Caco-2 (cell line): ENCODE results near the gene CD82. TPM values are rescaled to one million over a fixed set of nuclear protein-coding genes. Genes with fewer than 3 reads are reported as not detected.

Source experiments
- BruUV-seq: library from RNA; stranded (reverse); fragments of 400-500 nt; replicated peaks from 2 replicates; lab custom pipeline; 2021; lab: Mats Ljungman, UMichigan
- CTCF ChIA-PET: fragments of 300-600 bp; sonication (Branson Sonifier 250); formaldehyde crosslinking; loops from one replicate; lab custom pipeline; 2022; ENCODE audit warnings: antibody characterized with exemption; lab: Charles Lee
- POLR2A ChIA-PET: fragments of 300-600 bp; sonication (Branson Sonifier 250); formaldehyde crosslinking; loops from one replicate; lab custom pipeline; 2022; ENCODE audit warnings: antibody characterized with exemption; lab: Charles Lee
- DNase-seq, 2 experiments: peaks; one replicate each; pipeline versions ENCODE4 v3.0.0 to v3.0.0-alpha.2; 2020 to 2022
- H3K27me3 ChIP-seq: replicated peaks from 2 replicates; pipeline ENCODE4 v1.6.0; 2011; ENCODE audit warnings: low read length; ENCODE audit not compliant: control insufficient read depth, insufficient read depth
- H3K36me3 ChIP-seq: 2 replicates; pipeline ENCODE4 v1.5.1; 2011; ENCODE audit warnings: low read length; ENCODE audit not compliant: control insufficient read depth, insufficient read depth
- H3K4me1 ChIP-seq: fragments of 250-450 bp; sonication (Bioruptor Pico); 2 replicates; pipeline ENCODE4 v1.5.1; 2020; ENCODE audit warnings: mild to moderate bottlenecking
- H3K4me3 ChIP-seq: 2 replicates; pipeline ENCODE4 v1.5.1; 2011; ENCODE audit warnings: low read depth, mild to moderate bottlenecking, control low read depth, low read length
- H3K9me3 ChIP-seq: fragments of 250-450 bp; sonication (Bioruptor Pico); 2 replicates; pipeline ENCODE4 v1.5.1; 2020; ENCODE audit warnings: mild to moderate bottlenecking, moderate library complexity
- H3K27ac Mint-ChIP-seq: one replicate; pipeline ENCODE4 v1.8.0; 2022; ENCODE audit warnings: mixed read lengths; ENCODE audit not compliant: unreplicated experiment
- H3K27me3 Mint-ChIP-seq: one replicate; pipeline ENCODE4 v1.8.0; 2022; ENCODE audit warnings: mixed read lengths; ENCODE audit not compliant: insufficient read depth, unreplicated experiment
- H3K36me3 Mint-ChIP-seq: one replicate; pipeline ENCODE4 v1.8.0; 2022; ENCODE audit warnings: mild to moderate bottlenecking, mixed read lengths; ENCODE audit not compliant: insufficient read depth, unreplicated experiment
- H3K4me1 Mint-ChIP-seq: one replicate; pipeline ENCODE4 v1.8.0; 2022; ENCODE audit warnings: low read depth, mixed read lengths; ENCODE audit not compliant: unreplicated experiment
- H3K4me3 Mint-ChIP-seq: one replicate; pipeline ENCODE4 v1.8.0; 2022; ENCODE audit warnings: mild to moderate bottlenecking, moderate library complexity, mixed read lengths; ENCODE audit not compliant: unreplicated experiment
- H3K9me3 Mint-ChIP-seq: one replicate; pipeline ENCODE4 v1.8.0; 2022; ENCODE audit warnings: mixed read lengths; ENCODE audit not compliant: unreplicated experiment
- intact Hi-C: fragments of 100-400 bp; cut with micrococcal nuclease; formaldehyde crosslinking; loops from one replicate; pipeline ENCODE4 v1.10.0; 2022; ENCODE audit not compliant: unreplicated experiment
- total RNA-seq: library from RNA; stranded (reverse); gene quantifications from 2 replicates; pipeline ENCODE4 v1.2.3, GENCODE V29; 2022
- TF ChIP-seq, protein P1 (sequence below), 2 experiments: fragments of 200-600 bp in 1 of 2; IDR thresholded peaks; 1 replicate in 1 of 2; 2 replicates in 1 of 2; pipeline versions ENCODE4 v1.5.1 to v1.8.0; 2011 to 2022; ENCODE audit warnings: antibody characterized with exemption in 1 of 2, control low read depth in 1 of 2, inconsistent platforms in 1 of 2, low read depth in 1 of 2, low read length in 1 of 2, mild to moderate bottlenecking in 1 of 2, moderate library complexity in 1 of 2; ENCODE audit not compliant: insufficient read depth in 1 of 2, severe bottlenecking in 1 of 2, unreplicated experiment in 1 of 2

Gene CD82
- total RNA-seq, 1 experiment from 2014 or later, result 4.3 TPM

DNA sequence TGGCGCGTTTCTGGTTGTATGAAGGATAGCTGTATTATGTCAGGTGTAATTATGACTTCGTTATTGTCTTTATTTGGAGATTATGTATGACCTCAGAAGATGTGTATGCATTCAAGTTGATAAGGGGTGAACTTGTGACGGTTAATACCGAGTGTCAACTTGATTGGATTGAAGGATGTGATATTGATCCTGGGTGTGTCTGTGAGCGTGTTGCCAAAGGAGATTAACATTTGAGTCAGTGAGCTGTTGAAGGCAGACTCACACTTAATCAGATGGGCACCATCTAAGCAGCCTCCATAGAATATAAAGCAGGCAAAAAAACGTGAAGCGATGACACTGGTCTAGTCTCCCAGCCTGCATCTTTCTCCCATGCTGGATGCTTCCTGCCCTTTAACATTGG is 15.3 kb upstream of the CD82 start:
- H3K9me3 Mint-ChIP-seq, result no peaks in the 10 kb centered on the region
- TF ChIP-seq, protein P1, sequence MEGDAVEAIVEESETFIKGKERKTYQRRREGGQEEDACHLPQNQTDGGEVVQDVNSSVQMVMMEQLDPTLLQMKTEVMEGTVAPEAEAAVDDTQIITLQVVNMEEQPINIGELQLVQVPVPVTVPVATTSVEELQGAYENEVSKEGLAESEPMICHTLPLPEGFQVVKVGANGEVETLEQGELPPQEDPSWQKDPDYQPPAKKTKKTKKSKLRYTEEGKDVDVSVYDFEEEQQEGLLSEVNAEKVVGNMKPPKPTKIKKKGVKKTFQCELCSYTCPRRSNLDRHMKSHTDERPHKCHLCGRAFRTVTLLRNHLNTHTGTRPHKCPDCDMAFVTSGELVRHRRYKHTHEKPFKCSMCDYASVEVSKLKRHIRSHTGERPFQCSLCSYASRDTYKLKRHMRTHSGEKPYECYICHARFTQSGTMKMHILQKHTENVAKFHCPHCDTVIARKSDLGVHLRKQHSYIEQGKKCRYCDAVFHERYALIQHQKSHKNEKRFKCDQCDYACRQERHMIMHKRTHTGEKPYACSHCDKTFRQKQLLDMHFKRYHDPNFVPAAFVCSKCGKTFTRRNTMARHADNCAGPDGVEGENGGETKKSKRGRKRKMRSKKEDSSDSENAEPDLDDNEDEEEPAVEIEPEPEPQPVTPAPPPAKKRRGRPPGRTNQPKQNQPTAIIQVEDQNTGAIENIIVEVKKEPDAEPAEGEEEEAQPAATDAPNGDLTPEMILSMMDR (IDR thresholded peaks at IDR 0.05; ENCODE audit: insufficient read depth in 1 of 2, low read depth in 1 of 2, low read length in 1 of 2, severe bottlenecking in 1 of 2, unreplicated experiment in 1 of 2), result no peak
- no peak overlapping the region for H3K4me3 Mint-ChIP-seq
- no peaks in the 10 kb centered on the region for H3K4me1 Mint-ChIP-seq
- H3K4me1 ChIP-seq, result no peaks in the 10 kb centered on the region
- H3K36me3 Mint-ChIP-seq, result no peaks in the 10 kb centered on the region
- intact Hi-C loops, result loop anchor here (10.0 kb wide), 1 partner anchor 345 kb away; no protein-coding TSS in a partner anchor
- no peak overlapping the region for H3K27ac Mint-ChIP-seq
- BruUV-seq, result no TSS peak
- DNase-seq, result no peak
- ChIA-PET CTCF (no interaction called here), POLR2A (no interaction called here)
- 0 out of 2 replicates have a peak, but pooled peaks cover 7% of the 10 kb centered on the region for H3K9me3 ChIP-seq
- H3K27me3 Mint-ChIP-seq, result no peaks in the 10 kb centered on the region
- no peaks in the 10 kb centered on the region for H3K27me3 ChIP-seq
- H3K4me3 ChIP-seq, result no peak overlapping the region
- no peaks in the 10 kb centered on the region for H3K36me3 ChIP-seq

GRCh38 chr11:44551456-44552139 is 13.9 kb upstream of the CD82 start:
- intact Hi-C loops, result loop anchor here (10.0 kb wide), 1 partner anchor 343 kb away; no protein-coding TSS in a partner anchor
- Histone ChIP-seq H3K4me1 (no peaks in the 10 kb centered on the region), H3K27me3 (no peaks in the 10 kb centered on the region), H3K4me3 (no peak overlapping the region), H3K36me3 (no peaks in the 10 kb centered on the region), H3K9me3 (0 out of 2 replicates have a peak, but pooled peaks cover 7% of the 10 kb centered on the region)
- TF ChIP-seq, protein P1 (IDR thresholded peaks at IDR 0.05; ENCODE audit: insufficient read depth in 1 of 2, low read depth in 1 of 2, low read length in 1 of 2, severe bottlenecking in 1 of 2, unreplicated experiment in 1 of 2), result no peak
- BruUV-seq, result no TSS peak
- H3K9me3 Mint-ChIP-seq, result no peaks in the 10 kb centered on the region
- DNase-seq, result no peak
- ChIA-PET CTCF (interaction anchor here (0.8 kb wide), 1 partner anchor 65 kb away, joined by 3 read pairs; no protein-coding TSS in a partner anchor), POLR2A (no interaction called here)
- H3K4me1 Mint-ChIP-seq, result no peaks in the 10 kb centered on the region
- H3K4me3 Mint-ChIP-seq, result no peak overlapping the region
- no peak overlapping the region for H3K27ac Mint-ChIP-seq
- no peaks in the 10 kb centered on the region for H3K36me3 Mint-ChIP-seq
- H3K27me3 Mint-ChIP-seq, result no peaks in the 10 kb centered on the region

- Mint-ChIP-seq H3K27ac (no peak overlapping the region), H3K9me3 (no peaks in the 10 kb centered on the region), H3K27me3 (no peaks in the 10 kb centered on the region), H3K4me3 (no peak overlapping the region), H3K36me3 (no peaks in the 10 kb centered on the region), H3K4me1 (no peaks in the 10 kb centered on the region)
- BruUV-seq, result no TSS peak
- TF ChIP-seq, protein P1 (IDR thresholded peaks at IDR 0.05; ENCODE audit: insufficient read depth in 1 of 2, low read depth in 1 of 2, low read length in 1 of 2, severe bottlenecking in 1 of 2, unreplicated experiment in 1 of 2), result no peak
- no peaks in the 10 kb centered on the region for H3K27me3 ChIP-seq
- DNase-seq, result no peak
- ChIA-PET CTCF (interaction anchor here (0.7 to 4.1 kb wide), 5 partner anchors 56 to 381 kb away, joined by 3 to 49 read pairs (median 3); no protein-coding TSS in a partner anchor), POLR2A (no interaction called here)
- 0 out of 2 replicates have a peak, but pooled peaks cover 7% of the 10 kb centered on the region for H3K9me3 ChIP-seq
- H3K4me3 ChIP-seq, result no peak overlapping the region
- intact Hi-C loops, result loop anchor here (10.0 kb wide), 1 partner anchor 340 kb away; no protein-coding TSS in a partner anchor
- H3K36me3 ChIP-seq, result no peaks in the 10 kb centered on the region
- no peaks in the 10 kb centered on the region for H3K4me1 ChIP-seq
These were observed 10.2 kb upstream of the CD82 start for GRCh38 chr11:44555031-44555800.
